Urinary bladder (tissue), 4 donors: ENCODE results near the gene CLK1. TPM values are rescaled to one million over a fixed set of nuclear protein-coding genes. Genes with fewer than 3 reads are reported as not detected.

Source experiments
- DNase-seq: peaks from one replicate; pipeline ENCODE4 v3.0.0-alpha.2; 2015; ENCODE audit errors: extremely low spot score
- H3K27ac ChIP-seq: one replicate; pipeline ENCODE4 v1.5.1; 2013; ENCODE audit warnings: low read depth, mild to moderate bottlenecking, moderate library complexity
- H3K36me3 ChIP-seq: one replicate; pipeline ENCODE4 v1.6.1; 2013; ENCODE audit warnings: mild to moderate bottlenecking, moderate library complexity; ENCODE audit not compliant: insufficient read depth
- H3K4me1 ChIP-seq: one replicate; pipeline ENCODE4 v1.6.1; 2013; ENCODE audit warnings: mild to moderate bottlenecking, moderate library complexity; ENCODE audit not compliant: insufficient read depth
- H3K4me3 ChIP-seq: one replicate; pipeline ENCODE4 v1.5.1; 2013; ENCODE audit warnings: low read depth, low read length
- WGBS: extraction: QIAGEN DNeasy Blood & Tissue Kit; methylation state at CpG from one replicate; pipeline ENCODE4 v1.1.7; 2013; 5-methylcytosine and 5-hydroxymethylcytosine counted together
- polyA plus RNA-seq: library from polyadenylated mRNA; stranded (reverse); fragments of 200-250 nt; gene quantifications from one replicate; pipeline ENCODE4 v1.2.3, GENCODE V29; 2013
- small RNA-seq: library from RNA; depleted of rRNA; stranded (forward); fragments of <200 nt; gene quantifications from one replicate; pipeline ENCODE3, GENCODE V24; 2014
- total RNA-seq: library from RNA; depleted of rRNA; stranded (reverse); fragments of >200 nt; gene quantifications from one replicate; pipeline ENCODE4 v1.2.3, GENCODE V29; 2014
- donor health status: healthy with polysubstance abuse.
- donor health status: healthy.

CLK1 gene
- total and polyA plus RNA-seq, 2 donors: 101 to 251 TPM

- WGBS: under 1% methylated on average over 75 of the region's 75 CpGs
- peaks cover 3% of the 10 kb centered on the region for H3K36me3 ChIP-seq
- peak; percentile 96 for DNase-seq
- peak within 1 kb of the TSS; percentile 92 for H3K4me3 ChIP-seq
- H3K4me1 ChIP-seq: no peaks in the 10 kb centered on the region
- H3K27ac ChIP-seq: peak within 1 kb of the TSS; percentile 96
Measured at GRCh38 chr2:200811333-200812121, 52.9 kb downstream of the CLK1 start, which contains the start of gene BZW1. BZW1 (plus strand) TSS chr2:200811910; CDS start chr2:200813218, 1,308 bp downstream.

GRCh38 chr2:200810998-200811332 is 53.5 kb downstream of the CLK1 start:
- 4% methylated on average over 11 of the region's 11 CpGs for WGBS
- Histone ChIP-seq H3K27ac (peak overlapping the region; percentile 30), H3K36me3 (peaks cover 3% of the 10 kb centered on the region), H3K4me3 (peak overlapping the region; percentile 92), H3K4me1 (no peaks in the 10 kb centered on the region)
- no peak for DNase-seq

- Histone ChIP-seq H3K4me3 (peak overlapping the region; percentile 92), H3K36me3 (peaks cover 1% of the 10 kb centered on the region), H3K4me1 (no peaks in the 10 kb centered on the region), H3K27ac (peak overlapping the region; percentile 30)
- DNase-seq: peak; percentile 8
- WGBS: 22% methylated on average over 6 of the region's 6 CpGs
Measured at GRCh38 chr2:200810252-200810997, 54.0 kb downstream of the CLK1 start.

- peak overlapping the region; percentile 41 for H3K27ac ChIP-seq
- DNase-seq: no peak
- no peaks in the 10 kb centered on the region for H3K36me3 ChIP-seq
- WGBS: 73% methylated on average over 7 of the region's 7 CpGs
- no peaks in the 10 kb centered on the region for H3K4me1 ChIP-seq
- H3K4me3 ChIP-seq: no peak overlapping the region
Measured at GRCh38 chr2:200809506-200810251, 54.8 kb downstream of the CLK1 start.

Small RNA genes within 50 kb of the gene (small RNA-seq; reads per million reads assigned to genes)
- gene RF00019 (not detected), gene RNA5SP115 (not detected), gene RNU6-312P (not detected), gene RNU6-31P (not detected), gene RNU6-762P (not detected)

Other genes with a start within 250 kb of the CLK1 start
- 317 TPM for gene BZW1, start 52.7 kb downstream of the CLK1 start, total RNA-seq
- gene BZW1, start 52.7 kb downstream of the CLK1 start, polyA plus RNA-seq: 126 TPM
- 83.1 TPM for gene PPIL3, start 24.4 kb upstream of the CLK1 start, total RNA-seq
- gene PPIL3, start 24.4 kb upstream of the CLK1 start, polyA plus RNA-seq: 13.2 TPM
- gene NIF3L1, start 24.7 kb upstream of the CLK1 start, total RNA-seq: 31.6 TPM
- gene NIF3L1, start 24.7 kb upstream of the CLK1 start, polyA plus RNA-seq: 27.8 TPM
- 35.2 TPM for gene ORC2, start 99.0 kb upstream of the CLK1 start, total RNA-seq
- gene ORC2, start 99.0 kb upstream of the CLK1 start, polyA plus RNA-seq: 7.6 TPM
- 42.8 TPM for gene HYCC2, start 207.0 kb upstream of the CLK1 start, total RNA-seq
- gene HYCC2, start 207.0 kb upstream of the CLK1 start, polyA plus RNA-seq: 3.5 TPM
- gene NDUFB3, start 207.3 kb upstream of the CLK1 start, total RNA-seq: 53.2 TPM
- gene NDUFB3, start 207.3 kb upstream of the CLK1 start, polyA plus RNA-seq: 63.4 TPM